Measurements from ENCODE around the gene PDE6H. TPM values are rescaled to one million over a fixed set of nuclear protein-coding genes. Genes with fewer than 3 reads are reported as not detected.

Gene PDE6H
- total RNA-seq (2013; cell fraction: nucleolus; rRNA removed) = not detected in 2 replicates
- total RNA-seq (2014; rRNA removed) = 0.33 TPM in 1 of 2 replicates, not detected in the other
- not detected in 2 replicates for total RNA-seq (2014; rRNA removed; fragmentation: Illumina TruSeq; extraction: Trizol)
- total RNA-seq (2021) = not detected in 2 replicates
- not detected for polyA plus RNA-seq (2011; ENCODE audit: low read depth)
- polyA plus RNA-seq (2011; rRNA removed) = 0.16 and 0.29 TPM in 2 replicates
- polyA plus RNA-seq (2011; cell fraction: cytosol; rRNA removed) = not detected in 2 replicates
- polyA plus RNA-seq (2011; cell fraction: nucleus; rRNA removed) = 0.20 and 0.34 TPM in 2 replicates
- polyA plus RNA-seq (2012) = not detected in 2 replicates
- polyA plus RNA-seq (2014; fragmentation: Illumina TruSeq; extraction: Trizol) = not detected in 2 replicates
- polyA plus RNA-seq (2014; fragmentation: Nextera tagmentation; extraction: Ambion mirVana) = not detected
- polyA plus RNA-seq (2014; rRNA removed) = not detected in 2 replicates
- polyA plus RNA-seq (2016; fragmentation: Nextera tagmentation; extraction: Ambion mirVana) = not detected
- polyA minus RNA-seq (2011; rRNA and poly(A)+ RNA removed) = not detected in 2 replicates
- not detected in 2 replicates for polyA minus RNA-seq (2011; cell fraction: cytosol; rRNA and poly(A)+ RNA removed)
- polyA minus RNA-seq (2011; cell fraction: nucleus; rRNA and poly(A)+ RNA removed) = not detected in 2 replicates
- percentile 17 among the genes with signal in this experiment for Bru-seq, nascent RNA
- percentile 3 among the genes with signal in this experiment for BruChase-seq, experiment 1, labeled RNA remaining after a 6-hour chase
- BruChase-seq, experiment 2, labeled RNA remaining after a 2-hour chase = percentile 19 among the genes with signal in this experiment
- long read RNA-seq, experiment 1 = 0 reads
- long read RNA-seq, experiment 2 = 0 reads

DNA sequence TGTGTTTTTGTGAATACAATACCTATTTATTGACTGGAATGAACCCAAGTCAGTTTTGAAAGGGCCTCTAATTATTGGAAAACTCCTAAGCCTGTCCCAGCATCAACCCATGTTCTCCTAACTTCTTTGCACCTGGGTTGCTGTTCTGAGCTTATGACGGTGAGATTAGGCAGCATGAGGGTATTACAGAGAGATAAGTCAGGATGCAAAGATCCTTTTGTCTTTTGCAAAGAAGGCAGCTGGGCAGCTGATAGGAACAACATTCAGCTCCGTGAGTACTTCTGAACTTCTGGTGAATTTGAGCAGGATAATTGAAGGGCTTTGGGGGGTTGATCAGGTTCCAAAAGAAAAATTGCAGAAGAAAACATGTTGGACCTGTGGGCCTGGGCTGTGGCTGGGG lies at the start of gene PDE6H:
TSS of gene PDE6H (plus strand) at position 227 of the 400 bp plus-strand sequence. CDS start 4,971 bp downstream, outside the sequence.
- no peak within 1 kb of the TSS for H3K27ac ChIP-seq (ENCODE audit: control insufficient read depth, insufficient read depth)
- H2AFZ ChIP-seq (ENCODE audit: control insufficient read depth, low read depth, low read length) = no peak within 1 kb of the TSS
- in situ Hi-C loops (cut with MboI) = loop anchor here (25.0 kb wide), 1 partner anchor 586 kb away; no protein-coding TSS in a partner anchor
- H3K27me3 ChIP-seq (replicated peaks in 1 of 2; ENCODE audit: control insufficient read depth in 2 of 2, insufficient read depth in 2 of 2, low read length in 1 of 2) = no peaks in the 10 kb centered on the region
- CTCF ChIA-PET = interaction anchor here (1.0 to 2.1 kb wide), 3 partner anchors 13 to 125 kb away, joined by 3 to 5 read pairs (median 3); no protein-coding TSS in a partner anchor
- RAD21 ChIA-PET (ENCODE audit: unreplicated experiment) = interaction anchor here (1.6 kb wide), 1 partner anchor 23 kb away, joined by 4 read pairs; no protein-coding TSS in a partner anchor
- POLR2A ChIA-PET = no interaction called here
- H3K4me1 ChIP-seq (ENCODE audit: control insufficient read depth, insufficient read depth, low read length) = no peaks in the 10 kb centered on the region
- ATAC-seq = no peak
- SMC1A ChIA-PET (ENCODE audit: uncharacterized antibody, unreplicated experiment) = interaction anchor here (1.0 to 1.5 kb wide), 3 partner anchors 23 to 85 kb away, joined by 3 to 4 read pairs (median 3); no protein-coding TSS in a partner anchor
- H3K9me3 ChIP-seq (replicated peaks; ENCODE audit: control insufficient read depth, insufficient read depth, low read length) = no peaks in the 10 kb centered on the region; the same call in 2 of the 3 replicates
- no peak for DNase-seq (ENCODE audit: low read depth, low spot score)
- H3K36me3 ChIP-seq (ENCODE audit: control insufficient read depth in 2 of 2, insufficient read depth in 2 of 2, low read length in 1 of 2) = no peaks in the 10 kb centered on the region
- H3K9ac ChIP-seq (ENCODE audit: control insufficient read depth, insufficient read depth, low read length) = no peak within 1 kb of the TSS
- TF ChIP-seq, protein P1, sequence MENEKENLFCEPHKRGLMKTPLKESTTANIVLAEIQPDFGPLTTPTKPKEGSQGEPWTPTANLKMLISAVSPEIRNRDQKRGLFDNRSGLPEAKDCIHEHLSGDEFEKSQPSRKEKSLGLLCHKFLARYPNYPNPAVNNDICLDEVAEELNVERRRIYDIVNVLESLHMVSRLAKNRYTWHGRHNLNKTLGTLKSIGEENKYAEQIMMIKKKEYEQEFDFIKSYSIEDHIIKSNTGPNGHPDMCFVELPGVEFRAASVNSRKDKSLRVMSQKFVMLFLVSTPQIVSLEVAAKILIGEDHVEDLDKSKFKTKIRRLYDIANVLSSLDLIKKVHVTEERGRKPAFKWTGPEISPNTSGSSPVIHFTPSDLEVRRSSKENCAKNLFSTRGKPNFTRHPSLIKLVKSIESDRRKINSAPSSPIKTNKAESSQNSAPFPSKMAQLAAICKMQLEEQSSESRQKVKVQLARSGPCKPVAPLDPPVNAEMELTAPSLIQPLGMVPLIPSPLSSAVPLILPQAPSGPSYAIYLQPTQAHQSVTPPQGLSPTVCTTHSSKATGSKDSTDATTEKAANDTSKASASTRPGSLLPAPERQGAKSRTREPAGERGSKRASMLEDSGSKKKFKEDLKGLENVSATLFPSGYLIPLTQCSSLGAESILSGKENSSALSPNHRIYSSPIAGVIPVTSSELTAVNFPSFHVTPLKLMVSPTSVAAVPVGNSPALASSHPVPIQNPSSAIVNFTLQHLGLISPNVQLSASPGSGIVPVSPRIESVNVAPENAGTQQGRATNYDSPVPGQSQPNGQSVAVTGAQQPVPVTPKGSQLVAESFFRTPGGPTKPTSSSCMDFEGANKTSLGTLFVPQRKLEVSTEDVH (IDR thresholded peaks at IDR 0.05; ENCODE audit: low read depth, partially characterized antibody) = no peak
- TF ChIP-seq IKZF2 (IDR thresholded peaks at IDR 0.05) = no peak
- TF ChIP-seq LARP7 (IDR thresholded peaks at IDR 0.05) = no peak
- no peak for TF ChIP-seq HDAC2 (IDR thresholded peaks at IDR 0.05)
- TF ChIP-seq, protein P2, sequence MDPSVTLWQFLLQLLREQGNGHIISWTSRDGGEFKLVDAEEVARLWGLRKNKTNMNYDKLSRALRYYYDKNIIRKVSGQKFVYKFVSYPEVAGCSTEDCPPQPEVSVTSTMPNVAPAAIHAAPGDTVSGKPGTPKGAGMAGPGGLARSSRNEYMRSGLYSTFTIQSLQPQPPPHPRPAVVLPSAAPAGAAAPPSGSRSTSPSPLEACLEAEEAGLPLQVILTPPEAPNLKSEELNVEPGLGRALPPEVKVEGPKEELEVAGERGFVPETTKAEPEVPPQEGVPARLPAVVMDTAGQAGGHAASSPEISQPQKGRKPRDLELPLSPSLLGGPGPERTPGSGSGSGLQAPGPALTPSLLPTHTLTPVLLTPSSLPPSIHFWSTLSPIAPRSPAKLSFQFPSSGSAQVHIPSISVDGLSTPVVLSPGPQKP (IDR thresholded peaks at IDR 0.05; ENCODE audit: low read depth, low read length) = no peak
- TF ChIP-seq CREB1 (IDR thresholded peaks at IDR 0.05; ENCODE audit: low read depth) = no peak
- TF ChIP-seq RUNX3 (IDR thresholded peaks at IDR 0.05; ENCODE audit: low read length) = no peak
- TF ChIP-seq NR2C2 (IDR thresholded peaks at IDR 0.05; ENCODE audit: borderline replicate concordance, control insufficient read depth, insufficient read length, low read depth) = no peak
- no peak for TF ChIP-seq CBX3 (IDR thresholded peaks at IDR 0.05; ENCODE audit: borderline replicate concordance, low read depth)
- no peak for TF ChIP-seq ZNF622 (IDR thresholded peaks at IDR 0.05)
- no peaks in the 10 kb centered on the region for H3K79me2 ChIP-seq (ENCODE audit: control insufficient read depth, insufficient read depth, low read length)
- no peaks in the 10 kb centered on the region for H4K20me1 ChIP-seq (ENCODE audit: control insufficient read depth, insufficient read depth)
- H3K4me3 ChIP-seq = no peak within 1 kb of the TSS
- 97% methylated on average over 2 of the region's 2 CpGs for WGBS (ENCODE audit: insufficient coverage, insufficient replicate concordance, low lambda C conversion rate, missing lambda C conversion rate)
- no peak within 1 kb of the TSS for H3K4me2 ChIP-seq (ENCODE audit: control insufficient read depth, insufficient read depth)
- no TSS peak for BruUV-seq (replicated peaks)
- intact Hi-C loops (cut with micrococcal nuclease; ENCODE audit: unreplicated experiment) = no loop called here
- no peak for FAIRE-seq
